ENCODE results near the gene FNDC3B. TPM values are rescaled to one million over a fixed set of nuclear protein-coding genes. Genes with fewer than 3 reads are reported as not detected.

The FNDC3B gene
- total and polyA plus RNA-seq, 2 of the 8 experiments (the other 6 are each of a cell fraction or from before 2014, with no cell fraction given), result 14.1 to 44.4 TPM

- no peaks in the 10 kb centered on the region for H3K27me3 ChIP-seq (replicated peaks in 1 of 4; ENCODE audit: control insufficient read depth in 3 of 4, extremely low read depth in 1 of 4, insufficient read depth in 3 of 4, low read length in 3 of 4)
- H4K91ac ChIP-seq (replicated peaks; ENCODE audit: insufficient read length, low read length), result no peak overlapping the region
Observed at GRCh38 chr3:172086071-172086470, 46.7 kb downstream of the FNDC3B start.

More at GRCh38 chr3:172086071-172086470, 46.7 kb downstream of the FNDC3B start:
- no peak overlapping the region for H2BK15ac ChIP-seq (ENCODE audit: low read length)
- POLR2A ChIA-PET (ENCODE audit: partially characterized antibody), result interaction anchor here (0.5 to 1.6 kb wide), 3 partner anchors 8 to 63 kb away, joined by 3 to 4 read pairs (median 3); no protein-coding TSS in a partner anchor
- no peak overlapping the region for H3K18ac ChIP-seq (ENCODE audit: extremely low read depth, low read length)
- TF ChIP-seq SIRT6 (IDR thresholded peaks at IDR 0.05; ENCODE audit: low read length) (no peak), KDM1A (IDR thresholded peaks at IDR 0.05; ENCODE audit: borderline replicate concordance, low read length) (no peak), CHD2 (IDR thresholded peaks at IDR 0.05; ENCODE audit: low read length) (no peak)
- 100% methylated on average over 1 of the region's 1 CpG; no CpG with 5 or more reads in 1 of the 2 experiments for WGBS, 2 experiments (ENCODE audit: extremely low coverage in 1 of 2, insufficient coverage in 1 of 2, insufficient read length in 1 of 2, insufficient replicate concordance in 2 of 2, low coverage in 1 of 2, low lambda C conversion rate in 2 of 2, missing lambda C conversion rate in 1 of 2)
- H3K36me3 ChIP-seq (ENCODE audit: control insufficient read depth in 2 of 4, insufficient read depth in 4 of 4, low read length in 3 of 4), result peaks cover 0 to 11% (median 2%) of the 10 kb centered on the region in 4 experiments; a peak in 4 of 8 replicates
- H3K56ac ChIP-seq (replicated peaks; ENCODE audit: insufficient read length, low read depth, low read length), result no peak overlapping the region
- H3K9ac ChIP-seq (replicated peaks in 1 of 4; ENCODE audit: extremely low read depth in 1 of 4, low read depth in 3 of 4, low read length in 3 of 4), result no peak overlapping the region
- H3K14ac ChIP-seq (ENCODE audit: insufficient read length), result no peak overlapping the region
- CTCF ChIA-PET (ENCODE audit: partially characterized antibody), result interaction anchor here (1.0 to 1.6 kb wide), 3 partner anchors 9 to 83 kb away, joined by 3 read pairs; no protein-coding TSS in a partner anchor
- H3K4me1 ChIP-seq (replicated peaks in 1 of 4; ENCODE audit: control insufficient read depth in 3 of 4, insufficient read depth in 4 of 4, low read length in 3 of 4), result peaks cover 0 to 11% (median 3%) of the 10 kb centered on the region in 4 experiments; a peak in 3 of 7 replicates
- H4K5ac ChIP-seq (ENCODE audit: insufficient read length, low read depth, low read length), result no peak overlapping the region
- H3K23me2 ChIP-seq (ENCODE audit: low read depth, low read length), result no peaks in the 10 kb centered on the region
- peaks cover 4 to 7% of the 10 kb centered on the region in 2 experiments; a peak in 3 of 4 replicates for H3K9me3 ChIP-seq (ENCODE audit: insufficient read depth in 2 of 2, low read depth in 1 of 2, low read length in 1 of 2)
- no peak overlapping the region for H2BK5ac ChIP-seq (ENCODE audit: low read depth, low read length)
- H2AK5ac ChIP-seq (ENCODE audit: low read depth, low read length), result no peak overlapping the region
- peaks cover 0 to 97% of the 10 kb centered on the region in 2 experiments; a peak in 3 of 4 replicates for H3K79me2 ChIP-seq (ENCODE audit: control insufficient read depth in 1 of 2, insufficient read depth in 2 of 2, low read length in 2 of 2)
- H4K20me1 ChIP-seq (replicated peaks in 1 of 2; ENCODE audit: control insufficient read depth in 1 of 2, insufficient read depth in 2 of 2, low read length in 2 of 2), result peaks cover 0 to 2% of the 10 kb centered on the region in 2 experiments
- H4K8ac ChIP-seq (ENCODE audit: extremely low read depth, insufficient read depth, low read length), result no peak overlapping the region
- no peak overlapping the region for H3K4me3 ChIP-seq (ENCODE audit: extremely low read depth in 1 of 4, insufficient read depth in 2 of 4, low read depth in 3 of 4, low read length in 4 of 4)
- no peak overlapping the region for H3K4ac ChIP-seq (replicated peaks; ENCODE audit: insufficient read length, low read depth, low read length)
- H2BK12ac ChIP-seq (ENCODE audit: low read depth, low read length), result no peak overlapping the region
- no peak overlapping the region for H2BK120ac ChIP-seq (replicated peaks; ENCODE audit: low read depth, low read length)
- no peak for FAIRE-seq
- no peak overlapping the region for H3K23ac ChIP-seq (ENCODE audit: insufficient read length)
- H2AFZ ChIP-seq (ENCODE audit: low read length), result no peak overlapping the region
- no peak overlapping the region for H3K27ac ChIP-seq (ENCODE audit: low read depth, low read length)
- DNase-seq (ENCODE audit: low read depth in 1 of 2, low spot score in 2 of 2), result no peak
- no peaks in the 10 kb centered on the region; the same call in 1 of the 2 replicates for H3K79me1 ChIP-seq (ENCODE audit: low read depth, low read length)
- no peak overlapping the region for H3K4me2 ChIP-seq (ENCODE audit: insufficient read depth in 1 of 2, low read depth in 2 of 2, low read length in 2 of 2)
- no peak overlapping the region for H2BK20ac ChIP-seq (ENCODE audit: low read length)
